ENCODE data around the gene PABPN1L.

- TF ChIP-seq POLR2A (IDR thresholded peaks at IDR 0.05; ENCODE audit: low read depth, low read length) = no peak
- no peak for TF ChIP-seq CTCF (conservative IDR thresholded peaks at IDR 0.05; ENCODE audit: low read depth, low read length)
- TF ChIP-seq MAFK (IDR thresholded peaks at IDR 0.05; ENCODE audit: low read depth, low read length) = no peak
- TF ChIP-seq CHD1 (IDR thresholded peaks at IDR 0.05; ENCODE audit: low read depth, low read length) = no peak
Measured at GRCh38 chr16:88904676-88905365, 38.4 kb upstream of the PABPN1L start.

Data from IMR-90 (cell line).